ENCODE results near the gene GPC6. TPM values are rescaled to one million over a fixed set of nuclear protein-coding genes. Genes with fewer than 3 reads are reported as not detected.

Gene GPC6
- polyA plus RNA-seq, 1 of the 3 experiments (the other 2 are of a cell fraction) = 6.7 TPM

DNA sequence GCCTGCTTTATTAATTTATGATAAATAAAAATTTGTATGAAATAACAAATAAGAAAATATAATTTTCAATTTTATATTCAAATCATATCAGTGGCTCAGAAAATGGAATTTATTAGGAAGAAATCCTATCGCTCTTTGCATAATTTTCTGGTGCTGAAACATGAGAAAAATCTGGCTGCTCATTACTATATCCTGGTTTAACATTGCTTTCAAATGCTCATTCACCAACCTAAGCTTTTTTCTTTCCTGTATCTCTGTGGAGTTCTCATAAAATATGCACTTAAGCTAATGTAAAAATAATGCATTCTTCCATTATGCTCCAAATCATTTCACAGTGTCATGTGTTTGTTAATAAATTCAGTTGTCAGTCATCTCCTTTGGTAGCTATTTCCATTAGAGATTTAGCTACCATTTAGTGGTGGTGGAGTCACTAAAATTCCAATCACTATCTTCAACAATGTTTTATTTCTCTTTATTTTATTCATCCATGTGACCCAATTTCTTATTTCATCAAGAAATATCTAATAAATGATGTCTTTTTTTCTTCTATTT is 754.9 kb downstream of the GPC6 start:
- Histone ChIP-seq H3K79me2 (ENCODE audit: insufficient read depth) (no peaks in the 10 kb centered on the region), H3K9ac (no peak overlapping the region), H3K36me3 (replicated peaks in 1 of 2; ENCODE audit: control insufficient read depth in 1 of 2, insufficient read depth in 2 of 2, low read length in 1 of 2) (no peaks in the 10 kb centered on the region), H3K4me3 (ENCODE audit: low read depth in 2 of 2, low read length in 1 of 2) (no peak overlapping the region), H2AFZ (ENCODE audit: low read depth) (no peak overlapping the region), H3K27me3 (ENCODE audit: insufficient read depth) (no peaks in the 10 kb centered on the region), H3K4me1 (ENCODE audit: control insufficient read depth in 1 of 2, insufficient read depth in 2 of 2, low read depth in 1 of 2, low read length in 1 of 2) (peaks cover 0 to 3% of the 10 kb centered on the region in 2 experiments; a peak in 2 of 4 replicates), H3K9me3 (no peaks in the 10 kb centered on the region), H3K27ac (ENCODE audit: low read depth in 2 of 2, low read length in 1 of 2) (no peak overlapping the region), H4K20me1 (ENCODE audit: insufficient read depth) (no peaks in the 10 kb centered on the region), H3K4me2 (no peak overlapping the region), H3F3A (replicated peaks; ENCODE audit: insufficient read depth) (no peaks in the 10 kb centered on the region), H3K9me2 (no peaks in the 10 kb centered on the region)
- ChIA-PET CTCF (no interaction called here), POLR2A (no interaction called here)
- TF ChIP-seq FOXM1 (IDR thresholded peaks at IDR 0.05; ENCODE audit: low read depth) (no peak), SIN3A (IDR thresholded peaks at IDR 0.05; ENCODE audit: borderline replicate concordance, low read depth, low read length) (no peak), GABPA (IDR thresholded peaks at IDR 0.05; ENCODE audit: low read depth) (no peak), TCF12 (IDR thresholded peaks at IDR 0.05) (no peak), FOXJ3 (CRISPR knock-in tag; IDR thresholded peaks at IDR 0.05) (no peak), RFX5 (IDR thresholded peaks at IDR 0.05; ENCODE audit: low read length) (no peak), TAF1 (IDR thresholded peaks at IDR 0.05; ENCODE audit: borderline replicate concordance, low read depth, low read length) (no peak), CHD2 (IDR thresholded peaks at IDR 0.05; ENCODE audit: low read length, partially characterized antibody) (no peak)
- TF ChIP-seq, protein P1, sequence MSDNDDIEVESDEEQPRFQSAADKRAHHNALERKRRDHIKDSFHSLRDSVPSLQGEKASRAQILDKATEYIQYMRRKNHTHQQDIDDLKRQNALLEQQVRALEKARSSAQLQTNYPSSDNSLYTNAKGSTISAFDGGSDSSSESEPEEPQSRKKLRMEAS (IDR thresholded peaks at IDR 0.05; ENCODE audit: low read depth) = no peak
- TF ChIP-seq, protein P2, sequence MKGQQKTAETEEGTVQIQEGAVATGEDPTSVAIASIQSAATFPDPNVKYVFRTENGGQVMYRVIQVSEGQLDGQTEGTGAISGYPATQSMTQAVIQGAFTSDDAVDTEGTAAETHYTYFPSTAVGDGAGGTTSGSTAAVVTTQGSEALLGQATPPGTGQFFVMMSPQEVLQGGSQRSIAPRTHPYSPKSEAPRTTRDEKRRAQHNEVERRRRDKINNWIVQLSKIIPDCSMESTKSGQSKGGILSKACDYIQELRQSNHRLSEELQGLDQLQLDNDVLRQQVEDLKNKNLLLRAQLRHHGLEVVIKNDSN (IDR thresholded peaks at IDR 0.05; ENCODE audit: borderline replicate concordance, low read depth) = no peak
- TF ChIP-seq, protein P3, sequence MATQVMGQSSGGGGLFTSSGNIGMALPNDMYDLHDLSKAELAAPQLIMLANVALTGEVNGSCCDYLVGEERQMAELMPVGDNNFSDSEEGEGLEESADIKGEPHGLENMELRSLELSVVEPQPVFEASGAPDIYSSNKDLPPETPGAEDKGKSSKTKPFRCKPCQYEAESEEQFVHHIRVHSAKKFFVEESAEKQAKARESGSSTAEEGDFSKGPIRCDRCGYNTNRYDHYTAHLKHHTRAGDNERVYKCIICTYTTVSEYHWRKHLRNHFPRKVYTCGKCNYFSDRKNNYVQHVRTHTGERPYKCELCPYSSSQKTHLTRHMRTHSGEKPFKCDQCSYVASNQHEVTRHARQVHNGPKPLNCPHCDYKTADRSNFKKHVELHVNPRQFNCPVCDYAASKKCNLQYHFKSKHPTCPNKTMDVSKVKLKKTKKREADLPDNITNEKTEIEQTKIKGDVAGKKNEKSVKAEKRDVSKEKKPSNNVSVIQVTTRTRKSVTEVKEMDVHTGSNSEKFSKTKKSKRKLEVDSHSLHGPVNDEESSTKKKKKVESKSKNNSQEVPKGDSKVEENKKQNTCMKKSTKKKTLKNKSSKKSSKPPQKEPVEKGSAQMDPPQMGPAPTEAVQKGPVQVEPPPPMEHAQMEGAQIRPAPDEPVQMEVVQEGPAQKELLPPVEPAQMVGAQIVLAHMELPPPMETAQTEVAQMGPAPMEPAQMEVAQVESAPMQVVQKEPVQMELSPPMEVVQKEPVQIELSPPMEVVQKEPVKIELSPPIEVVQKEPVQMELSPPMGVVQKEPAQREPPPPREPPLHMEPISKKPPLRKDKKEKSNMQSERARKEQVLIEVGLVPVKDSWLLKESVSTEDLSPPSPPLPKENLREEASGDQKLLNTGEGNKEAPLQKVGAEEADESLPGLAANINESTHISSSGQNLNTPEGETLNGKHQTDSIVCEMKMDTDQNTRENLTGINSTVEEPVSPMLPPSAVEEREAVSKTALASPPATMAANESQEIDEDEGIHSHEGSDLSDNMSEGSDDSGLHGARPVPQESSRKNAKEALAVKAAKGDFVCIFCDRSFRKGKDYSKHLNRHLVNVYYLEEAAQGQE (IDR thresholded peaks at IDR 0.05; ENCODE audit: low read depth, low read length) = no peak
- no peak for DNase-seq
- 97% methylated on average over 1 of the region's 1 CpG for WGBS (ENCODE audit: low lambda C conversion rate)

DNA sequence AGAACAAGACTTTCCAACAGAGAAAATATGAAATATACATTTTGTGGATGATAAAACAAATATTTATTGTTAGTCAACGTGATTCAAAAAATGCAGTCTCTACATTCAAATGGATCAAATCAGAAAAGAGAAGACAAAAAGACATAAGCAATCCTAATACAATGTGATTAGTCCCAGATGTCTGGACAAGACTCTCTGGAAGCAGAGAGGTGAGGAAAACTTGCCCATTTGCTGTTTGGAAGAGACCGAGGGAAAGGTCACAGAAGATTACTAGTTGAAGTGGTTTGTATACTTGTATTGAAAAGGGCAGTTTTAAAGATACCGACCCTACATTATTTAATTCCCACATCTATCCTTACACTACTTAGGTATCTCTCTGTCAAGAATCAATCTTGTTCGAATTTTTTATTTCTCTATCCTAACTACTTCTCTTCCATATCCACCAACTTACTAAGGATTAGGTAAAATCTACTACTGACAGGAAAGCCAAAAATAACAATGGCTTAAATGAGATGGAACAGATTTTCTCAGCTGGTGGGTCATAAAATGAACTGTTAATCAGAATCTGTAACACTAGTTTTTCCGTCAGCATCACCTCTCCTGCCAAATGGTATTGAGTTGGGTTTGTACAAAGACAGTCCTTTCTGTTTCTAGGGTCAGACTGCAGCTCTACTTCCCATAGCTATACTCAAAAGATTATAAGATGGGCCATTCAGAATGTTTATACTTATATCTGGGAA is 755.7 kb downstream of the GPC6 start:
- ChIA-PET POLR2A (no interaction called here), CTCF (interaction anchor here (0.6 kb wide), 1 partner anchor 1512 kb away, joined by 3 read pairs; no protein-coding TSS in a partner anchor)
- Histone ChIP-seq H3K9me3 (no peaks in the 10 kb centered on the region), H3K4me1 (ENCODE audit: control insufficient read depth in 1 of 2, insufficient read depth in 2 of 2, low read depth in 1 of 2, low read length in 1 of 2) (peaks cover 0 to 3% of the 10 kb centered on the region in 2 experiments; a peak in 2 of 4 replicates), H3K4me3 (ENCODE audit: low read depth in 2 of 2, low read length in 1 of 2) (no peak overlapping the region), H3K4me2 (no peak overlapping the region), H4K20me1 (ENCODE audit: insufficient read depth) (no peaks in the 10 kb centered on the region), H3K9ac (no peak overlapping the region), H2AFZ (ENCODE audit: low read depth) (no peak overlapping the region), H3K27me3 (ENCODE audit: insufficient read depth) (no peaks in the 10 kb centered on the region), H3K9me2 (no peaks in the 10 kb centered on the region), H3K36me3 (replicated peaks in 1 of 2; ENCODE audit: control insufficient read depth in 1 of 2, insufficient read depth in 2 of 2, low read length in 1 of 2) (no peaks in the 10 kb centered on the region), H3K79me2 (ENCODE audit: insufficient read depth) (no peaks in the 10 kb centered on the region), H3K27ac (ENCODE audit: low read depth in 2 of 2, low read length in 1 of 2) (no peak overlapping the region), H3F3A (replicated peaks; ENCODE audit: insufficient read depth) (no peaks in the 10 kb centered on the region)
- no peak for DNase-seq
- WGBS (ENCODE audit: low lambda C conversion rate) = 86% methylated on average over 5 of the region's 5 CpGs
- TF ChIP-seq CHD2 (IDR thresholded peaks at IDR 0.05; ENCODE audit: low read length, partially characterized antibody) = no peak
- TF ChIP-seq, protein P3 (IDR thresholded peaks at IDR 0.05; ENCODE audit: low read depth, low read length) = no peak
- TF ChIP-seq, protein P4, sequence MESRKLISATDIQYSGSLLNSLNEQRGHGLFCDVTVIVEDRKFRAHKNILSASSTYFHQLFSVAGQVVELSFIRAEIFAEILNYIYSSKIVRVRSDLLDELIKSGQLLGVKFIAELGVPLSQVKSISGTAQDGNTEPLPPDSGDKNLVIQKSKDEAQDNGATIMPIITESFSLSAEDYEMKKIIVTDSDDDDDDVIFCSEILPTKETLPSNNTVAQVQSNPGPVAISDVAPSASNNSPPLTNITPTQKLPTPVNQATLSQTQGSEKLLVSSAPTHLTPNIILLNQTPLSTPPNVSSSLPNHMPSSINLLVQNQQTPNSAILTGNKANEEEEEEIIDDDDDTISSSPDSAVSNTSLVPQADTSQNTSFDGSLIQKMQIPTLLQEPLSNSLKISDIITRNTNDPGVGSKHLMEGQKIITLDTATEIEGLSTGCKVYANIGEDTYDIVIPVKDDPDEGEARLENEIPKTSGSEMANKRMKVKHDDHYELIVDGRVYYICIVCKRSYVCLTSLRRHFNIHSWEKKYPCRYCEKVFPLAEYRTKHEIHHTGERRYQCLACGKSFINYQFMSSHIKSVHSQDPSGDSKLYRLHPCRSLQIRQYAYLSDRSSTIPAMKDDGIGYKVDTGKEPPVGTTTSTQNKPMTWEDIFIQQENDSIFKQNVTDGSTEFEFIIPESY (IDR thresholded peaks at IDR 0.05; ENCODE audit: borderline replicate concordance, low read depth) = no peak
- TF ChIP-seq, protein P5, sequence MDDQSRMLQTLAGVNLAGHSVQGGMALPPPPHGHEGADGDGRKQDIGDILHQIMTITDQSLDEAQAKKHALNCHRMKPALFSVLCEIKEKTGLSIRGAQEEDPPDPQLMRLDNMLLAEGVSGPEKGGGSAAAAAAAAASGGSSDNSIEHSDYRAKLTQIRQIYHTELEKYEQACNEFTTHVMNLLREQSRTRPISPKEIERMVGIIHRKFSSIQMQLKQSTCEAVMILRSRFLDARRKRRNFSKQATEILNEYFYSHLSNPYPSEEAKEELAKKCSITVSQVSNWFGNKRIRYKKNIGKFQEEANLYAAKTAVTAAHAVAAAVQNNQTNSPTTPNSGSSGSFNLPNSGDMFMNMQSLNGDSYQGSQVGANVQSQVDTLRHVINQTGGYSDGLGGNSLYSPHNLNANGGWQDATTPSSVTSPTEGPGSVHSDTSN (IDR thresholded peaks at IDR 0.05) = no peak
- no peak for TF ChIP-seq SIN3A (IDR thresholded peaks at IDR 0.05; ENCODE audit: borderline replicate concordance, low read depth, low read length)
